GM12878 (cell line): Measurements from ENCODE around the gene NEXN. TPM values are rescaled to one million over a fixed set of nuclear protein-coding genes. Genes with fewer than 3 reads are reported as not detected.
A peak's percentile ranks its signal among the peaks of the same experiment; 100 is the strongest.

Experiments used
- ATAC-seq: fragments of 200-7000 bp; cut with Tn5 transposase; 3 replicates; pipeline ENCODE4 v1.9.1; 2020; ENCODE audit warnings: mild to moderate bottlenecking, moderate library complexity
- BruUV-seq: library from RNA; stranded (reverse); fragments of 400-500 nt; replicated peaks from 2 replicates; lab custom pipeline; 2021; lab: Mats Ljungman, UMichigan
- CTCF ChIA-PET: fragments of 300-600 bp; sonication (Branson Sonifier 250); formaldehyde crosslinking; extraction: SDS; loops from one replicate; lab custom pipeline; 2021; ENCODE audit warnings: inconsistent platforms; lab: Yijun Ruan, JAX
- POLR2A ChIA-PET: fragments of 350-600 bp; formaldehyde crosslinking; extraction: SDS; loops from one replicate; lab custom pipeline; 2021; ENCODE audit warnings: inconsistent platforms; lab: Charles Lee
- RAD21 ChIA-PET: fragments of 300-600 bp; sonication (Branson Sonifier 250); formaldehyde crosslinking; loops from one replicate; lab custom pipeline; 2023; ENCODE audit warnings: antibody characterized with exemption; ENCODE audit not compliant: unreplicated experiment; lab: Charles Lee
- SMC1A ChIA-PET: fragments of 300-600 bp; sonication (Branson Sonifier 250); formaldehyde crosslinking; loops from one replicate; lab custom pipeline; 2023; ENCODE audit not compliant: unreplicated experiment, uncharacterized antibody; lab: Charles Lee
- DNase-seq: peaks from one replicate; pipeline ENCODE4 v3.0.0-alpha.2; 2011; ENCODE audit warnings: low read depth, low spot score
- FAIRE-seq: peaks from 3 replicates; lab custom pipeline; 2011; peaks lifted over from hg19 to GRCh38; lab: Jason Lieb, UNC
- H2AFZ ChIP-seq: 2 replicates; pipeline ENCODE4 v1.6.0; 2011; ENCODE audit warnings: low read depth, low read length, control low read depth; ENCODE audit not compliant: control insufficient read depth
- H3K27ac ChIP-seq: 2 replicates; pipeline ENCODE4 v1.5.1; 2011; ENCODE audit warnings: control low read depth; ENCODE audit not compliant: control insufficient read depth, insufficient read depth
- H3K27me3 ChIP-seq, 2 experiments: replicated peaks in 1 of 2; 2 replicates each; pipeline versions ENCODE4 v1.6.0 to v1.6.1; 2011; ENCODE audit warnings: low read length in 1 of 2; ENCODE audit not compliant: control insufficient read depth in 2 of 2, insufficient read depth in 2 of 2
- H3K36me3 ChIP-seq, 2 experiments: 2 replicates each; pipeline ENCODE4 v1.5.1; 2011; ENCODE audit warnings: low read length in 1 of 2; ENCODE audit not compliant: control insufficient read depth in 2 of 2, insufficient read depth in 2 of 2
- H3K4me1 ChIP-seq: 2 replicates; pipeline ENCODE4 v1.6.1; 2011; ENCODE audit warnings: mild to moderate bottlenecking, low read length, moderate library complexity, mixed read lengths; ENCODE audit not compliant: control insufficient read depth, insufficient read depth
- H3K4me2 ChIP-seq: 2 replicates; pipeline ENCODE4 v1.6.0; 2011; ENCODE audit warnings: control low read depth; ENCODE audit not compliant: control insufficient read depth, insufficient read depth
- H3K4me3 ChIP-seq: fragments of 200-600 bp; sonication (generic); 2 replicates; pipeline ENCODE4 v1.5.1; 2016
- H3K79me2 ChIP-seq: 2 replicates; pipeline ENCODE4 v1.6.0; 2011; ENCODE audit warnings: low read length; ENCODE audit not compliant: control insufficient read depth, insufficient read depth
- H3K9ac ChIP-seq: 2 replicates; pipeline ENCODE4 v1.8.0; 2011; ENCODE audit warnings: low read length, control low read depth, mixed read lengths; ENCODE audit not compliant: control insufficient read depth, insufficient read depth
- H3K9me3 ChIP-seq: replicated peaks from 3 replicates; pipeline ENCODE4 v1.5.1; 2011; ENCODE audit warnings: mild to moderate bottlenecking, low read length; ENCODE audit not compliant: control insufficient read depth, insufficient read depth
- H4K20me1 ChIP-seq: 2 replicates; pipeline ENCODE4 v1.6.0; 2011; ENCODE audit not compliant: control insufficient read depth, insufficient read depth
- CEBPB ChIP-seq, 2 experiments: fragments of 150-350 bp in 1 of 2; IDR thresholded peaks; 2 replicates each; pipeline ENCODE4 v1.6.1; 2012 to 2014; ENCODE audit warnings: low read depth in 2 of 2, low read length in 2 of 2, borderline replicate concordance in 1 of 2, inconsistent platforms in 1 of 2
- CREM ChIP-seq: IDR thresholded peaks from 2 replicates; pipeline ENCODE4 v1.6.1; 2014; ENCODE audit warnings: antibody characterized with exemption, low read depth
- FOXK2 ChIP-seq: fragments of 450-650 bp; IDR thresholded peaks from 2 replicates; pipeline ENCODE4 v1.6.1; 2017; ENCODE audit warnings: mild to moderate bottlenecking, moderate library complexity
- MEF2A ChIP-seq: IDR thresholded peaks from 2 replicates; pipeline ENCODE4 v1.6.1; 2011; ENCODE audit warnings: low read depth, mild to moderate bottlenecking, low read length, moderate library complexity; ENCODE audit not compliant: insufficient read depth
- NBN ChIP-seq: fragments of 450-650 bp; IDR thresholded peaks from 2 replicates; pipeline ENCODE4 v1.6.1; 2016
- NFYB ChIP-seq: IDR thresholded peaks from 2 replicates; pipeline ENCODE4 v1.6.1; 2011; ENCODE audit warnings: low read depth, mild to moderate bottlenecking, low read length, improper control_type of control experiment, moderate library complexity; ENCODE audit not compliant: insufficient read depth
- NR2C1 ChIP-seq: fragments of 450-650 bp; IDR thresholded peaks from 2 replicates; pipeline ENCODE4 v1.6.1; 2017; ENCODE audit warnings: antibody characterized with exemption, mild to moderate bottlenecking, moderate library complexity
- RFX5 ChIP-seq: IDR thresholded peaks from 2 replicates; pipeline ENCODE4 v1.6.1; 2011; ENCODE audit warnings: low read depth, low read length, improper control_type of control experiment
- TCF7 ChIP-seq: IDR thresholded peaks from 2 replicates; pipeline ENCODE4 v1.6.1; 2014; ENCODE audit warnings: antibody characterized with exemption, borderline replicate concordance
- ZZZ3 ChIP-seq: IDR thresholded peaks from 2 replicates; pipeline ENCODE4 v1.6.1; 2011; ENCODE audit warnings: low read depth; ENCODE audit not compliant: control insufficient read depth, insufficient read length
- WGBS: methylation state at CpG from one replicate; pipeline ENCODE4 v1.1.6; 2016; ENCODE audit warnings: low lambda C conversion rate; ENCODE audit not compliant: insufficient replicate concordance, insufficient coverage; ENCODE audit errors: missing lambda C conversion rate; 5-methylcytosine and 5-hydroxymethylcytosine counted together
- in situ Hi-C: fragments of 300-500 bp; cut with MboI; formaldehyde crosslinking; loops from 9 replicates; pipeline ENCODE4 v1.14.3; 2018; ENCODE audit warnings: mixed read lengths
- intact Hi-C: fragments of 100-400 bp; cut with micrococcal nuclease; formaldehyde crosslinking; loops from one replicate; pipeline ENCODE4 v1.14.2; 2022; ENCODE audit not compliant: unreplicated experiment
- polyA plus RNA-seq, 11 experiments: library from polyadenylated mRNA; depleted of rRNA in 4 of 11; unstranded in 6 of 11; stranded (reverse) in 5 of 11; fragments of >200 nt; fragmentation: Nextera tagmentation in 4 of 11; fragmentation: Illumina TruSeq in 1 of 11; extraction: Ambion mirVana in 4 of 11; extraction: Trizol in 1 of 11; gene quantifications; 1 replicate in 1 of 11; 2 replicates in 10 of 11; pipeline versions ENCODE4 v1.2.1 to v1.2.3, GENCODE V29; 2011 to 2016; ENCODE audit warnings: inconsistent platforms in 2 of 11, missing spikeins in 2 of 11, low read depth in 1 of 11
- total RNA-seq, 4 experiments: library from RNA; depleted of rRNA in 3 of 4; stranded (reverse); fragments of >200 nt in 3 of 4; fragmentation: Illumina TruSeq in 1 of 4; extraction: Trizol in 1 of 4; gene quantifications; 2 replicates each; pipeline versions ENCODE4 v1.2.1 to v1.2.3, GENCODE V29; 2013 to 2021
- TF ChIP-seq, protein P1 (sequence below), 3 experiments: IDR thresholded peaks in 2 of 3; conservative IDR thresholded peaks in 1 of 3; 2 replicates each; pipeline ENCODE4 v1.5.1; 2011; ENCODE audit warnings: low read depth in 3 of 3, low read length in 3 of 3, mild to moderate bottlenecking in 3 of 3, control low read depth in 2 of 3, moderate library complexity in 2 of 3, inconsistent platforms in 1 of 3, mixed read lengths in 1 of 3; ENCODE audit not compliant: control insufficient read depth in 2 of 3, insufficient read depth in 1 of 3; ENCODE audit errors: extremely low read depth in 1 of 3
- TF ChIP-seq, protein P2 (sequence below): IDR thresholded peaks from 2 replicates; pipeline ENCODE4 v1.6.1; 2011; ENCODE audit warnings: borderline replicate concordance, low read depth, mild to moderate bottlenecking, moderate library complexity, low read length; ENCODE audit not compliant: insufficient read depth, poor library complexity, severe bottlenecking

NEXN gene
- total and polyA plus RNA-seq, 10 of the 15 experiments (the other 5 are each of a cell fraction or from before 2014, with no cell fraction given), result 2.5 to 46.6 (median 15.4) TPM

DNA sequence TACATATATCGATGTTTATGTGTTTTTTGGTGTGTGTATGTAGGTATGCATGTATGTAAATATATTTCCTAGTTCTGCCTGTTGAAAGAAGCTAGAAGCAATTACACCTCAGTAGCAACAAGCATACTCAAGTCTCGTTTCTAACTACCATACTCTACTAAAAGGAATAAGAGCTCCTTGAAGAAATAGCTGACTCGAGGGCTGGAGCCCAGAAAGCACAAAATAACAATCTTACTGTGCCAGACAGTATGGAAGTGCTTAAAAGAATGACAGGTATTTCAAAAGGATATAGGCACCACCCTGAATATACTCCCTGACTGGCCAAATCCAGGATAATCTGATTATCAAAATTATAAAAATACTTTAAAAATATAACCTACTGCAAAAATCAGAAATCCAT is 67.3 kb downstream of the NEXN start:
- CTCF ChIA-PET, result interaction anchor here (0.6 to 2.6 kb wide), 6 partner anchors 9 to 177 kb away, joined by 3 to 8 read pairs (median 4); no protein-coding TSS in a partner anchor
- no peak overlapping the region for H3K27ac ChIP-seq
- TF ChIP-seq ZZZ3, result no peak
- TF ChIP-seq MEF2A, result no peak
- TF ChIP-seq NBN, result no peak
- no peak for TF ChIP-seq NR2C1
- TF ChIP-seq TCF7, result no peak
- TF ChIP-seq CREM, result no peak
- no peak for TF ChIP-seq FOXK2
- TF ChIP-seq, all 136 proteins: peak for 0
- H3K4me3 ChIP-seq, result no peak overlapping the region
- H4K20me1 ChIP-seq, result 0 out of 2 replicates have a peak, but pooled peaks cover 4% of the 10 kb centered on the region
- peaks cover 10% of the 10 kb centered on the region for H3K4me1 ChIP-seq
- H3K79me2 ChIP-seq, result peaks cover 3% of the 10 kb centered on the region
- no peaks in the 10 kb centered on the region for H3K27me3 ChIP-seq
- peaks cover 8 to 55% of the 10 kb centered on the region in 2 experiments for H3K36me3 ChIP-seq
- no peak overlapping the region for H3K9ac ChIP-seq
- H3K4me2 ChIP-seq, result no peak overlapping the region
- SMC1A ChIA-PET, result interaction anchor here (0.9 to 4.8 kb wide), 8 partner anchors 8 to 50 kb away, joined by 3 to 15 read pairs (median 4); no protein-coding TSS in a partner anchor
- FAIRE-seq (no peak), DNase-seq (no peak), ATAC-seq (no peak)
- intact Hi-C loops, result no loop called here
- RAD21 ChIA-PET, result interaction anchor here (1.1 to 1.7 kb wide), 2 partner anchors 13 to 20 kb away, joined by 3 read pairs; no protein-coding TSS in a partner anchor
- WGBS, result 70% methylated on average over 3 of the region's 3 CpGs
- in situ Hi-C loops, result no loop called here
- no peaks in the 10 kb centered on the region for H3K9me3 ChIP-seq
- POLR2A ChIA-PET, result interaction anchor here (0.6 to 0.9 kb wide), 2 partner anchors 12 to 20 kb away, joined by 3 read pairs; no protein-coding TSS in a partner anchor
- no peak overlapping the region for H2AFZ ChIP-seq
- no TSS peak for BruUV-seq

DNA sequence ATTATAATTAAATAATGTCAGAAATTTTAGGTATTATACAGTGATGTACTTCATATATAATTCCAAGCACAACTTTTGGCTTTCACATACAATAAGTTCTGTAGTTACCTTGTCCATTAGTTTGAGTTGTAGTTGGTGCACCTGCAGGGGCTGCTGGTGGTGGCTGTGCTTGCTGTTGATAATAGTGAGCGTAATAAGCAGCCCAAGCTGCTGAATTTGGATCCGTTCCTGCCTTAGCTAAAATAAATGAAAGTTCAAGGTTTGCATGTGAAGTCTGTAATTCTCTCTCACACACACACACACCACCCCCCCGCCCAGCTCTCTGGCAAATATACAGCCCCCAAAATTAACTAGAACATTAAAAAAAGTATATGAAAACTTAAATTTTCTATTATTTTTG is 68.0 kb downstream of the NEXN start:
- ATAC-seq, result no peak
- H4K20me1 ChIP-seq, result 0 out of 2 replicates have a peak, but pooled peaks cover 4% of the 10 kb centered on the region
- peaks cover 6% of the 10 kb centered on the region for H3K79me2 ChIP-seq
- in situ Hi-C loops (no loop called here), intact Hi-C loops (no loop called here)
- no peak overlapping the region for H2AFZ ChIP-seq
- RAD21 ChIA-PET, result no interaction called here
- peaks cover 8 to 54% of the 10 kb centered on the region in 2 experiments for H3K36me3 ChIP-seq
- H3K9me3 ChIP-seq, result no peaks in the 10 kb centered on the region
- no peaks in the 10 kb centered on the region for H3K27me3 ChIP-seq
- POLR2A ChIA-PET, result interaction anchor here (0.9 to 1.1 kb wide), 2 partner anchors 11 to 19 kb away, joined by 3 to 4 read pairs; no protein-coding TSS in a partner anchor
- H3K4me3 ChIP-seq, result no peak overlapping the region
- TF ChIP-seq, protein P1, sequence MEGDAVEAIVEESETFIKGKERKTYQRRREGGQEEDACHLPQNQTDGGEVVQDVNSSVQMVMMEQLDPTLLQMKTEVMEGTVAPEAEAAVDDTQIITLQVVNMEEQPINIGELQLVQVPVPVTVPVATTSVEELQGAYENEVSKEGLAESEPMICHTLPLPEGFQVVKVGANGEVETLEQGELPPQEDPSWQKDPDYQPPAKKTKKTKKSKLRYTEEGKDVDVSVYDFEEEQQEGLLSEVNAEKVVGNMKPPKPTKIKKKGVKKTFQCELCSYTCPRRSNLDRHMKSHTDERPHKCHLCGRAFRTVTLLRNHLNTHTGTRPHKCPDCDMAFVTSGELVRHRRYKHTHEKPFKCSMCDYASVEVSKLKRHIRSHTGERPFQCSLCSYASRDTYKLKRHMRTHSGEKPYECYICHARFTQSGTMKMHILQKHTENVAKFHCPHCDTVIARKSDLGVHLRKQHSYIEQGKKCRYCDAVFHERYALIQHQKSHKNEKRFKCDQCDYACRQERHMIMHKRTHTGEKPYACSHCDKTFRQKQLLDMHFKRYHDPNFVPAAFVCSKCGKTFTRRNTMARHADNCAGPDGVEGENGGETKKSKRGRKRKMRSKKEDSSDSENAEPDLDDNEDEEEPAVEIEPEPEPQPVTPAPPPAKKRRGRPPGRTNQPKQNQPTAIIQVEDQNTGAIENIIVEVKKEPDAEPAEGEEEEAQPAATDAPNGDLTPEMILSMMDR (IDR thresholded peaks at IDR 0.05 in 2 of 3, conservative IDR thresholded peaks at IDR 0.05 in 1 of 3; ENCODE audit: control insufficient read depth in 2 of 3, extremely low read depth in 1 of 3, insufficient read depth in 1 of 3, low read depth in 3 of 3, low read length in 3 of 3), result no peak
- TF ChIP-seq NFYB (no peak), CEBPB (IDR thresholded peaks at IDR 0.05; ENCODE audit: borderline replicate concordance in 1 of 2, low read depth in 2 of 2, low read length in 2 of 2) (no peak), RFX5 (no peak)
- TF ChIP-seq, protein P2, sequence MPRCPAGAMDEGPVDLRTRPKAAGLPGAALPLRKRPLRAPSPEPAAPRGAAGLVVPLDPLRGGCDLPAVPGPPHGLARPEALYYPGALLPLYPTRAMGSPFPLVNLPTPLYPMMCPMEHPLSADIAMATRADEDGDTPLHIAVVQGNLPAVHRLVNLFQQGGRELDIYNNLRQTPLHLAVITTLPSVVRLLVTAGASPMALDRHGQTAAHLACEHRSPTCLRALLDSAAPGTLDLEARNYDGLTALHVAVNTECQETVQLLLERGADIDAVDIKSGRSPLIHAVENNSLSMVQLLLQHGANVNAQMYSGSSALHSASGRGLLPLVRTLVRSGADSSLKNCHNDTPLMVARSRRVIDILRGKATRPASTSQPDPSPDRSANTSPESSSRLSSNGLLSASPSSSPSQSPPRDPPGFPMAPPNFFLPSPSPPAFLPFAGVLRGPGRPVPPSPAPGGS, result no peak
- SMC1A ChIA-PET, result interaction anchor here (0.9 to 4.8 kb wide), 7 partner anchors 9 to 42 kb away, joined by 3 to 15 read pairs (median 5); no protein-coding TSS in a partner anchor
- H3K27ac ChIP-seq, result no peak overlapping the region
- no peak overlapping the region for H3K9ac ChIP-seq
- no peak overlapping the region for H3K4me2 ChIP-seq
- CTCF ChIA-PET, result interaction anchor here (0.7 to 2.6 kb wide), 5 partner anchors 10 to 26 kb away, joined by 3 to 8 read pairs (median 4); no protein-coding TSS in a partner anchor
- TSS peak; percentile 0 for BruUV-seq
- no peak for FAIRE-seq
- DNase-seq, result no peak
- 93% methylated on average over 3 of the region's 3 CpGs for WGBS
- peaks cover 4% of the 10 kb centered on the region; the same call in 1 of the 2 replicates for H3K4me1 ChIP-seq
